Endothelial cell of umbilical vein (primary cell): Measurements from ENCODE around the gene NANOS1. TPM values are rescaled to one million over a fixed set of nuclear protein-coding genes. Genes with fewer than 3 reads are reported as not detected.

ENCODE experiments used
- BruUV-seq: library from RNA; stranded (reverse); fragments of 400-500 nt; replicated peaks from 2 replicates; lab custom pipeline; 2021; lab: Mats Ljungman, UMichigan
- CTCF ChIA-PET: fragments of 300-600, 350-600 bp; sonication (Branson Sonifier 250); formaldehyde crosslinking; loops from one replicate; lab custom pipeline; 2021; ENCODE audit warnings: antibody characterized with exemption, inconsistent platforms; lab: Charles Lee
- POLR2A ChIA-PET: fragments of 300-600, 350-600 bp; sonication (Branson Sonifier 250); formaldehyde crosslinking; loops from one replicate; lab custom pipeline; 2021; ENCODE audit warnings: antibody characterized with exemption, inconsistent platforms; lab: Charles Lee
- DNase-seq: peaks from one replicate; pipeline ENCODE4 v3.0.0-alpha.2; 2011; ENCODE audit warnings: low read depth, low spot score
- FAIRE-seq: peaks from 2 replicates; lab custom pipeline; 2011; peaks lifted over from hg19 to GRCh38; lab: Jason Lieb, UNC
- H2AFZ ChIP-seq: 2 replicates; pipeline ENCODE4 v1.6.0; 2012; ENCODE audit warnings: low read depth, low read length, control low read depth, inconsistent platforms
- H3K27ac ChIP-seq: 2 replicates; pipeline ENCODE4 v1.5.1; 2011; ENCODE audit warnings: low read depth, mild to moderate bottlenecking, control low read depth, low read length, moderate library complexity; ENCODE audit not compliant: insufficient read depth
- H3K27me3 ChIP-seq, 2 experiments: 2 replicates each; pipeline versions ENCODE4 v1.6.0 to v1.6.1; 2011; ENCODE audit warnings: low read length in 2 of 2, mixed read lengths in 1 of 2; ENCODE audit not compliant: control insufficient read depth in 2 of 2, insufficient read depth in 2 of 2
- H3K36me3 ChIP-seq, 2 experiments: 2 replicates in 1 of 2; 3 replicates in 1 of 2; pipeline ENCODE4 v1.5.1; 2011; ENCODE audit warnings: low read length in 2 of 2, mild to moderate bottlenecking in 1 of 2, moderate library complexity in 1 of 2; ENCODE audit not compliant: control insufficient read depth in 2 of 2, insufficient read depth in 2 of 2; ENCODE audit errors: extremely low read depth in 1 of 2
- H3K4me1 ChIP-seq: 3 replicates; pipeline ENCODE4 v1.5.1; 2011; ENCODE audit warnings: mild to moderate bottlenecking, low read length; ENCODE audit not compliant: control insufficient read depth, insufficient read depth; ENCODE audit errors: extremely low read depth
- H3K4me2 ChIP-seq: 2 replicates; pipeline ENCODE4 v1.6.1; 2011; ENCODE audit warnings: low read length, control low read depth, mixed read lengths; ENCODE audit not compliant: insufficient read depth
- H3K4me3 ChIP-seq, 3 experiments: fragments of 200-600 bp in 1 of 3; sonication (generic), shearing (Covaris generic) in 1 of 3; replicated peaks in 1 of 3; 2 replicates each; pipeline ENCODE4 v1.5.1; 2011 to 2016; ENCODE audit warnings: control low read depth in 3 of 3, low read length in 3 of 3, mild to moderate bottlenecking in 2 of 3, inconsistent platforms in 1 of 3, low read depth in 1 of 3, moderate library complexity in 1 of 3; ENCODE audit not compliant: insufficient read depth in 1 of 3
- H3K79me2 ChIP-seq: 2 replicates; pipeline ENCODE4 v1.6.0; 2012; ENCODE audit warnings: low read length, inconsistent platforms; ENCODE audit not compliant: control insufficient read depth, insufficient read depth
- H3K9ac ChIP-seq: replicated peaks from 2 replicates; pipeline ENCODE3; 2011; ENCODE audit warnings: low read length, control low read depth; ENCODE audit not compliant: insufficient read depth; ENCODE audit errors: extremely low read depth
- H3K9me1 ChIP-seq: replicated peaks from 3 replicates; pipeline ENCODE4 v1.6.0; 2011; ENCODE audit warnings: mild to moderate bottlenecking, low read length; ENCODE audit not compliant: control insufficient read depth, insufficient read depth; ENCODE audit errors: extremely low read depth
- H3K9me3 ChIP-seq: replicated peaks from 2 replicates; pipeline ENCODE4 v1.5.1; 2012; ENCODE audit warnings: low read length, inconsistent platforms; ENCODE audit not compliant: control insufficient read depth, insufficient read depth
- H4K20me1 ChIP-seq: replicated peaks from 2 replicates; pipeline ENCODE3; 2011; ENCODE audit warnings: mild to moderate bottlenecking, low read length; ENCODE audit not compliant: control insufficient read depth, insufficient read depth; ENCODE audit errors: extremely low read depth
- CTCF ChIP-seq, 2 donors: IDR thresholded peaks; 1 replicate in 1 of 2; 2 replicates in 1 of 2; pipeline ENCODE4 v1.5.1; 2011; ENCODE audit warnings: low read length in 2 of 2, mild to moderate bottlenecking in 2 of 2, moderate library complexity in 2 of 2, control low read depth in 1 of 2, inconsistent platforms in 1 of 2, low read depth in 1 of 2; ENCODE audit not compliant: insufficient read depth in 1 of 2; ENCODE audit errors: extremely low read depth in 1 of 2
- EZH2 ChIP-seq: IDR thresholded peaks from 2 replicates; pipeline ENCODE4 v1.6.1; 2012; ENCODE audit warnings: borderline replicate concordance, low read depth, mild to moderate bottlenecking, moderate library complexity, low read length, inconsistent platforms; ENCODE audit not compliant: severe bottlenecking
- FOS ChIP-seq: IDR thresholded peaks from 2 replicates; pipeline ENCODE4 v1.6.1; 2011; ENCODE audit warnings: mild to moderate bottlenecking, low read length, moderate library complexity, borderline replicate concordance; ENCODE audit not compliant: insufficient read depth
- GATA2 ChIP-seq: IDR thresholded peaks from 2 replicates; pipeline ENCODE4 v1.7.0; 2011; ENCODE audit warnings: low read depth, mild to moderate bottlenecking, moderate library complexity, mixed read lengths, low read length; ENCODE audit not compliant: insufficient read length, insufficient read depth
- JUN ChIP-seq: IDR thresholded peaks from 2 replicates; pipeline ENCODE4 v1.6.1; 2011; ENCODE audit warnings: borderline replicate concordance, low read depth; ENCODE audit not compliant: insufficient read length, insufficient read depth
- MYC ChIP-seq: IDR thresholded peaks from one replicate; pipeline ENCODE4 v1.6.1; 2011; ENCODE audit warnings: mild to moderate bottlenecking, low read depth, low read length
- POLR2A ChIP-seq: IDR thresholded peaks from 2 replicates; pipeline ENCODE4 v1.6.1; 2012; ENCODE audit warnings: low read depth, mild to moderate bottlenecking, control low read depth, low read length
- POLR2AphosphoS5 ChIP-seq: IDR thresholded peaks from 2 replicates; pipeline ENCODE4 v1.6.1; 2012; ENCODE audit warnings: low read depth, mild to moderate bottlenecking, control low read depth, low read length, moderate library complexity; ENCODE audit not compliant: insufficient read depth
- dilution Hi-C: fragments of 300-500 bp; cut with MboI; formaldehyde crosslinking; loops from one replicate; pipeline ENCODE4 v1.15.0; 2019; ENCODE audit warnings: low sequenced_read_pairs; ENCODE audit not compliant: extremely low pct_ligation_motif_present
- intact Hi-C: fragments of 100-400 bp; cut with micrococcal nuclease; formaldehyde crosslinking; loops from one replicate; pipeline ENCODE4 v1.10.0; 2022
- polyA plus RNA-seq, 4 experiments: library from polyadenylated mRNA; depleted of rRNA in 3 of 4; stranded (reverse) in 3 of 4; unstranded in 1 of 4; fragments of >200 nt; gene quantifications; 2 replicates each; pipeline versions ENCODE4 v1.2.1 to v1.2.3, GENCODE V29; 2011 to 2012; ENCODE audit warnings: missing spikeins in 1 of 4
- total RNA-seq: library from RNA; stranded (reverse); gene quantifications from 2 replicates; pipeline ENCODE4 v1.2.3, GENCODE V29; 2021
- TF ChIP-seq, protein P1 (sequence below): IDR thresholded peaks from 2 replicates; pipeline ENCODE4 v1.6.1; 2011; ENCODE audit not compliant: insufficient read depth, insufficient read length

NANOS1 gene
- total and polyA plus RNA-seq, 2 donors (not counting 3 experiments of a cell fraction or from before 2014, with no cell fraction given), result 0.29 to 0.40 TPM

DNA sequence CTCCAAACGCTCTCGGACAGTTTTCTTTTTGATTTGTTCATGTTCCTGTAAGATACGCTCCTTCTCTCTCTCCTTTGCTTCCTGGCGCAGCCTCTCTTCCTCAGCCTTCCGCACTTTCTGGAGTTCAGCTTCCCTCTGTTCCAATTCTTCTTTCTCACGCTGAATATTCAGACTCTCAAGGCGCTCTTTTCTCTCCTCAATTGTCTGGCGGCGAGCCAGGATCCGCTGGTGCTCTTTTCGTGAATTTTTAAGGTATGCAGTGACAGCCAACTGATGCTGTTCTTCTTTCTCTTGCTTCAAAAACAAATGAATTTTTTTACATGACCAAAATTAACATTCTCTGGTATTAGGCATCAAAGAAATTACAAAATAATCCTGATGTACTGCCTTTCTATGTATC lies 28.5 kb downstream of the NANOS1 start:
- Histone ChIP-seq H3K4me1 (no peaks in the 10 kb centered on the region), H3K9me1 (no peaks in the 10 kb centered on the region), H3K27ac (no peak overlapping the region), H3K79me2 (peaks cover 71% of the 10 kb centered on the region), H4K20me1 (peaks cover 5% of the 10 kb centered on the region), H3K9ac (no peak overlapping the region), H3K9me3 (no peaks in the 10 kb centered on the region), H3K27me3 (no peaks in the 10 kb centered on the region), H3K4me3 (no peak overlapping the region), H3K36me3 (peaks cover 45 to 49% of the 10 kb centered on the region in 2 experiments), H2AFZ (no peak overlapping the region), H3K4me2 (no peak overlapping the region)
- dilution Hi-C loops (no loop called here), intact Hi-C loops (no loop called here)
- DNase-seq (no peak), FAIRE-seq (no peak)
- BruUV-seq, result no TSS peak
- POLR2A ChIA-PET, result no interaction called here
- TF ChIP-seq EZH2 (no peak), CTCF (IDR thresholded peaks at IDR 0.05; ENCODE audit: extremely low read depth in 1 of 2, insufficient read depth in 1 of 2, low read depth in 1 of 2, low read length in 2 of 2) (no peak), POLR2A (no peak), JUN (no peak), POLR2AphosphoS5 (no peak), FOS (no peak), GATA2 (no peak), MYC (no peak)
- TF ChIP-seq, protein P1, sequence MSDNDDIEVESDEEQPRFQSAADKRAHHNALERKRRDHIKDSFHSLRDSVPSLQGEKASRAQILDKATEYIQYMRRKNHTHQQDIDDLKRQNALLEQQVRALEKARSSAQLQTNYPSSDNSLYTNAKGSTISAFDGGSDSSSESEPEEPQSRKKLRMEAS, result no peak
- CTCF ChIA-PET, result interaction anchor here (1.3 kb wide), 1 partner anchor 11 kb away, joined by 3 read pairs; no protein-coding TSS in a partner anchor
